Loucy (cell line): ENCODE measurements around the gene BABAM2.
"Not testable (repeated sequence)": the region's sequence is repeated elsewhere in the genome, so short reads cannot be mapped to it uniquely, and the experiment has no call there.

Experiments
- H2AFZ ChIP-seq: fragments of 200-600 bp; sonication (generic); 2 replicates; pipeline ENCODE4 v1.6.0; 2016; ENCODE audit warnings: antibody characterized with exemption, mild to moderate bottlenecking, low read length, moderate library complexity
- H3F3A ChIP-seq: fragments of 200-600 bp; 2 replicates; pipeline ENCODE4 v1.6.0; 2016; ENCODE audit warnings: antibody characterized with exemption, low read depth, mild to moderate bottlenecking
- H3K27me3 ChIP-seq: fragments of 200-600 bp; sonication (generic); 2 replicates; pipeline ENCODE4 v1.6.1; 2014; ENCODE audit warnings: low read length, mild to moderate bottlenecking; ENCODE audit not compliant: insufficient read depth, poor library complexity, severe bottlenecking
- H3K36me3 ChIP-seq: fragments of 200-600 bp; sonication (generic); 2 replicates; pipeline ENCODE4 v1.6.1; 2016; ENCODE audit warnings: low read length; ENCODE audit not compliant: insufficient read depth
- H3K4me1 ChIP-seq: fragments of 200-600 bp; sonication (generic); 2 replicates; pipeline ENCODE4 v1.5.1; 2014; ENCODE audit warnings: low read length, mild to moderate bottlenecking; ENCODE audit not compliant: insufficient read depth, poor library complexity, severe bottlenecking
- H3K4me2 ChIP-seq: fragments of 200-600 bp; sonication (generic); 2 replicates; pipeline ENCODE4 v1.6.0; 2014; ENCODE audit warnings: antibody characterized with exemption, low read length, low read depth, mild to moderate bottlenecking; ENCODE audit not compliant: poor library complexity, severe bottlenecking
- H3K4me3 ChIP-seq: fragments of 200-600 bp; sonication (generic); 2 replicates; pipeline ENCODE4 v1.5.1; 2014; ENCODE audit warnings: low read length, mild to moderate bottlenecking, mixed read lengths; ENCODE audit not compliant: poor library complexity, severe bottlenecking
- H3K79me2 ChIP-seq: fragments of 200-600 bp; sonication (generic); 2 replicates; pipeline ENCODE4 v1.6.1; 2014; ENCODE audit warnings: low read length; ENCODE audit not compliant: insufficient read depth
- H3K9ac ChIP-seq: fragments of 200-600 bp; sonication (generic); 2 replicates; pipeline ENCODE4 v1.6.0; 2014; ENCODE audit warnings: mild to moderate bottlenecking, low read depth, low read length, moderate library complexity; ENCODE audit not compliant: poor library complexity, severe bottlenecking
- H3K9me2 ChIP-seq: fragments of 200-600 bp; sonication (generic); replicated peaks from 2 replicates; pipeline ENCODE4 v1.6.1; 2016; ENCODE audit warnings: low read depth, low read length, mixed read lengths
- H3K9me3 ChIP-seq: fragments of 200-600 bp; sonication (generic); 2 replicates; pipeline ENCODE4 v1.6.1; 2014; ENCODE audit warnings: mild to moderate bottlenecking, antibody characterized with exemption, low read length, low read depth; ENCODE audit not compliant: insufficient read depth
- H4K20me1 ChIP-seq: fragments of 200-600 bp; sonication (generic); 2 replicates; pipeline ENCODE4 v1.6.0; 2014; ENCODE audit warnings: antibody characterized with exemption, low read length, mild to moderate bottlenecking; ENCODE audit not compliant: insufficient read depth, poor library complexity, severe bottlenecking
- EZH2phosphoT487 ChIP-seq: fragments of 200-600 bp; IDR thresholded peaks from 2 replicates; pipeline ENCODE4 v1.6.1; 2018; ENCODE audit warnings: antibody characterized with exemption, mild to moderate bottlenecking, moderate library complexity, borderline replicate concordance
- TF ChIP-seq, protein P1 (sequence below): fragments of 200-600 bp; sonication (generic); conservative IDR thresholded peaks from 2 replicates; pipeline ENCODE4 v1.5.1; 2014; ENCODE audit warnings: mild to moderate bottlenecking, antibody characterized with exemption, low read length

Gene BABAM2

DNA sequence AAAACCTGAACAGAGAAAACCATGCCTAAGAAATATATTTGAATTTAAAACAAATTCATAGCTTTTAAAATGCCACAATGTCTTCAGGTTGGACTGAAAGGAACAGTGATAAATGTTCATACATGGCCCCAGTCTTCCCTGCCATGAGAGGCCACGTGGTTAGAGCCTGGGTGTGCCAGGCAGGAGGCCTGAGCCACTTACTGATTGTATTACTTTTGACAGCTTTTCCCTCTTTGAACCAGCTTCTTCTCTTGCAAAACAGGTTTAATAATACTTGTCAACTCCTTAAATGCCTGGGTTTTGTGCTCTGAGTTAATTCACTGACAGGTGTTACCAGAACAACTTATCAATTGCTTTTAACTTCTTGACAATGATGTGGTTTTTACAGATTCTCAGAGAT, 27.4 kb upstream of the BABAM2 start:
- Histone ChIP-seq H3K79me2 (no peaks in the 10 kb centered on the region), H3K4me3 (no peak overlapping the region), H3K9me2 (no peaks in the 10 kb centered on the region), H3K9me3 (no peaks in the 10 kb centered on the region), H4K20me1 (no peaks in the 10 kb centered on the region), H3K27me3 (no peaks in the 10 kb centered on the region), H2AFZ (no peak overlapping the region), H3F3A (no peaks in the 10 kb centered on the region), H3K9ac (no peak overlapping the region), H3K4me2 (no peak overlapping the region), H3K4me1 (peaks cover 4% of the 10 kb centered on the region), H3K36me3 (no peaks in the 10 kb centered on the region)
- TF ChIP-seq EZH2phosphoT487 = no peak

GRCh38 chr2:27863955-27864354, 26.6 kb upstream of the BABAM2 start:
- H3F3A ChIP-seq, H3K9me3 ChIP-seq, H3K4me1 ChIP-seq, H3K9ac ChIP-seq, H3K79me2 ChIP-seq, H3K27me3 ChIP-seq, H4K20me1 ChIP-seq, H2AFZ ChIP-seq, H3K36me3 ChIP-seq, H3K4me3 ChIP-seq, H3K9me2 ChIP-seq, H3K4me2 ChIP-seq: not testable (repeated sequence)

- no peaks in the 10 kb centered on the region for H3K9me3 ChIP-seq
- TF ChIP-seq EZH2phosphoT487 = no peak
- TF ChIP-seq, protein P1, sequence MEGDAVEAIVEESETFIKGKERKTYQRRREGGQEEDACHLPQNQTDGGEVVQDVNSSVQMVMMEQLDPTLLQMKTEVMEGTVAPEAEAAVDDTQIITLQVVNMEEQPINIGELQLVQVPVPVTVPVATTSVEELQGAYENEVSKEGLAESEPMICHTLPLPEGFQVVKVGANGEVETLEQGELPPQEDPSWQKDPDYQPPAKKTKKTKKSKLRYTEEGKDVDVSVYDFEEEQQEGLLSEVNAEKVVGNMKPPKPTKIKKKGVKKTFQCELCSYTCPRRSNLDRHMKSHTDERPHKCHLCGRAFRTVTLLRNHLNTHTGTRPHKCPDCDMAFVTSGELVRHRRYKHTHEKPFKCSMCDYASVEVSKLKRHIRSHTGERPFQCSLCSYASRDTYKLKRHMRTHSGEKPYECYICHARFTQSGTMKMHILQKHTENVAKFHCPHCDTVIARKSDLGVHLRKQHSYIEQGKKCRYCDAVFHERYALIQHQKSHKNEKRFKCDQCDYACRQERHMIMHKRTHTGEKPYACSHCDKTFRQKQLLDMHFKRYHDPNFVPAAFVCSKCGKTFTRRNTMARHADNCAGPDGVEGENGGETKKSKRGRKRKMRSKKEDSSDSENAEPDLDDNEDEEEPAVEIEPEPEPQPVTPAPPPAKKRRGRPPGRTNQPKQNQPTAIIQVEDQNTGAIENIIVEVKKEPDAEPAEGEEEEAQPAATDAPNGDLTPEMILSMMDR = no peak
- peaks cover 4% of the 10 kb centered on the region for H3K4me1 ChIP-seq
- no peaks in the 10 kb centered on the region for H3K36me3 ChIP-seq
- H3K4me2 ChIP-seq = no peak overlapping the region
- no peak overlapping the region for H3K4me3 ChIP-seq
- no peaks in the 10 kb centered on the region for H3F3A ChIP-seq
- no peak overlapping the region for H2AFZ ChIP-seq
- no peak overlapping the region for H3K9ac ChIP-seq
- no peaks in the 10 kb centered on the region for H3K9me2 ChIP-seq
- H3K79me2 ChIP-seq = no peaks in the 10 kb centered on the region
- no peaks in the 10 kb centered on the region for H4K20me1 ChIP-seq
- no peaks in the 10 kb centered on the region for H3K27me3 ChIP-seq
Measured at GRCh38 chr2:27866237-27866636, 24.3 kb upstream of the BABAM2 start.

DNA sequence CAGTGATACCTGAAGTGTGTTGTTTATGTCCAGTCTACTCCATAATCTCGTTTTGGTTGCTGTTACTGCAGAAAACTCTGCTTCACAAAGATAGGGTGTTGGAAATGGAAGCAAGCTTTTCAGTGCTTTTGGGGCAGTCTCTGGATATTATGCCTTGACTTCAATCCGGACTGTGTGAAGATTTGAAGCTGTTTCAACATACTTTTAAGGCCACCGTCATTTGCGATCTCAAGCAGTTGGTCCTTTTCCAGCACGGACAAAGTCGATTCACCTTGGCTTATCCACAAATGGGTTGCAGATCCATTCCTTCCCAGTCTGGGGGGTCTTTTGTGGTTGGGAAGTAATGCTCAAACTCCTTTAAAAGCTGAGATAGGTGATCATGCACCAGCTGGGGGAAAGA, 20.8 kb upstream of the BABAM2 start:
- TF ChIP-seq, protein P1 = no peak
- TF ChIP-seq EZH2phosphoT487 = no peak
- H2AFZ ChIP-seq = no peak overlapping the region
- no peaks in the 10 kb centered on the region for H4K20me1 ChIP-seq
- H3K4me3 ChIP-seq = no peak overlapping the region
- H3K9ac ChIP-seq = no peak overlapping the region
- H3K4me1 ChIP-seq = peaks cover 12% of the 10 kb centered on the region
- H3K27me3 ChIP-seq = no peaks in the 10 kb centered on the region
- H3F3A ChIP-seq = no peaks in the 10 kb centered on the region
- H3K9me3 ChIP-seq = no peaks in the 10 kb centered on the region
- H3K79me2 ChIP-seq = no peaks in the 10 kb centered on the region
- H3K9me2 ChIP-seq = no peaks in the 10 kb centered on the region
- no peak overlapping the region for H3K4me2 ChIP-seq
- H3K36me3 ChIP-seq = no peaks in the 10 kb centered on the region
